ENCODE results near the gene CDCA7L.
"Not testable (repeated sequence)": the region's sequence is repeated elsewhere in the genome, so short reads cannot be mapped to it uniquely, and the experiment has no call there.

Gene CDCA7L

DNA sequence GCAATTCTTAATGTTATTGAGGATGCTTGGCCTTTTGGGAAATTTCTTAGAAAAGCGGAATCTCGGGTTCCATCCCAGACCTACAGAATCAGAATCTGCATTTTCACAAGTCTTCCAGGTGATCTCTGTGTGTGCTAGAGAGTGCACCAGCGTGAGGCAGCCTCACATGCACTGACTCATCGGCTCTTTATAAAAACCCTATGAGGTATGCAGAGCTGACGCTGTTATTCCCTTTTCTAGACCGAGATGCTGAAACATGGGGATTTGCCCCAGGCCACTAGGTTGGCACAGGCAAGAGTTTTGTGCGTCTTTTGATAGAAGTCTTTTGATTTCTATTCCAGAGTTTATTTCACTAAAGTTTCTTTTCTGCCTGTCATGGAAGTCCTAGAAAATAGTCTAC is 61.2 kb downstream of the CDCA7L start:
- TF ChIP-seq, protein P1, sequence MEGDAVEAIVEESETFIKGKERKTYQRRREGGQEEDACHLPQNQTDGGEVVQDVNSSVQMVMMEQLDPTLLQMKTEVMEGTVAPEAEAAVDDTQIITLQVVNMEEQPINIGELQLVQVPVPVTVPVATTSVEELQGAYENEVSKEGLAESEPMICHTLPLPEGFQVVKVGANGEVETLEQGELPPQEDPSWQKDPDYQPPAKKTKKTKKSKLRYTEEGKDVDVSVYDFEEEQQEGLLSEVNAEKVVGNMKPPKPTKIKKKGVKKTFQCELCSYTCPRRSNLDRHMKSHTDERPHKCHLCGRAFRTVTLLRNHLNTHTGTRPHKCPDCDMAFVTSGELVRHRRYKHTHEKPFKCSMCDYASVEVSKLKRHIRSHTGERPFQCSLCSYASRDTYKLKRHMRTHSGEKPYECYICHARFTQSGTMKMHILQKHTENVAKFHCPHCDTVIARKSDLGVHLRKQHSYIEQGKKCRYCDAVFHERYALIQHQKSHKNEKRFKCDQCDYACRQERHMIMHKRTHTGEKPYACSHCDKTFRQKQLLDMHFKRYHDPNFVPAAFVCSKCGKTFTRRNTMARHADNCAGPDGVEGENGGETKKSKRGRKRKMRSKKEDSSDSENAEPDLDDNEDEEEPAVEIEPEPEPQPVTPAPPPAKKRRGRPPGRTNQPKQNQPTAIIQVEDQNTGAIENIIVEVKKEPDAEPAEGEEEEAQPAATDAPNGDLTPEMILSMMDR (IDR thresholded peaks at IDR 0.05; ENCODE audit: borderline replicate concordance, insufficient read depth, low read depth, low read length), result no peak
- no peak overlapping the region for H3K4me3 ChIP-seq (ENCODE audit: low read depth, low read length)

DNA sequence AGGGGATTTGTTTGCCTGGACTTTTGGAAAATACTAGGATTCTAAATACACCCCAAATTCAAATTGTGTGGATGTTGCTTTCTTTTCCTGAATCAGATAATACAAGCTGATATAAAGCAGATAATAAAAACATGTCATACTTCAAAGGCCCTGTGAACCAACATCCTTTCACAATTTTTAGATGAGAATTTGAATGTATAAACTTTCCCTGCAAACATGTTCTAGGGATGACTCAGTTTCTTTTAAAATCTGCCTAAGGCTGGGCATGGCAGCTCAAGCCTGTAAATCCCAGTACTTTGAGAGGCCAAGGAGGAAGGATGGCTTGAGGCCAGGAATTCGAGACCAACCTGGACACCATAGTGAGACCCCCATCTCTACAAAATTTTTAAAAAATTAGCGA is 62.2 kb downstream of the CDCA7L start:
- not testable (repeated sequence) for H3K4me3 ChIP-seq (ENCODE audit: low read depth, low read length)

DNA sequence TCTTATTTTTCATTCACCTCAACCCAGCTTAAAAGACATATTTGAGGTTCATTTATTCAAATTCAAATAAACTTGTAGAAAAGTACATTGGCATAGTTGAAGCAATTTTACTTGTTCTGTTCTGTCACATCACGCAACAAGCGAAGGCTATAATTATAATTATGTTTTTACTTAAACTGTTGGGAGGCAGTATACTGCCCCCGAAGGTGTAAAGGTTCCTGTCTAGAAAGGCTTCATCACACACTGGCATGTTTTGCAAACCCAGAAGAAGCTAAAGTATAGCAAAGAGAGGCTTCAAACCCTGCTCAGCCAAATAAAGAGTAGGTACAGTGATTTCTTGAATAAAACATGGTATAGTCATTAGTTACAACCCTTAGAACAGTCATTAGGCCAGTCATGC is 62.6 kb downstream of the CDCA7L start:
- H3K4me3 ChIP-seq (ENCODE audit: low read depth, low read length), result no peak overlapping the region
- TF ChIP-seq, protein P1 (IDR thresholded peaks at IDR 0.05; ENCODE audit: borderline replicate concordance, insufficient read depth, low read depth, low read length), result no peak

DNA sequence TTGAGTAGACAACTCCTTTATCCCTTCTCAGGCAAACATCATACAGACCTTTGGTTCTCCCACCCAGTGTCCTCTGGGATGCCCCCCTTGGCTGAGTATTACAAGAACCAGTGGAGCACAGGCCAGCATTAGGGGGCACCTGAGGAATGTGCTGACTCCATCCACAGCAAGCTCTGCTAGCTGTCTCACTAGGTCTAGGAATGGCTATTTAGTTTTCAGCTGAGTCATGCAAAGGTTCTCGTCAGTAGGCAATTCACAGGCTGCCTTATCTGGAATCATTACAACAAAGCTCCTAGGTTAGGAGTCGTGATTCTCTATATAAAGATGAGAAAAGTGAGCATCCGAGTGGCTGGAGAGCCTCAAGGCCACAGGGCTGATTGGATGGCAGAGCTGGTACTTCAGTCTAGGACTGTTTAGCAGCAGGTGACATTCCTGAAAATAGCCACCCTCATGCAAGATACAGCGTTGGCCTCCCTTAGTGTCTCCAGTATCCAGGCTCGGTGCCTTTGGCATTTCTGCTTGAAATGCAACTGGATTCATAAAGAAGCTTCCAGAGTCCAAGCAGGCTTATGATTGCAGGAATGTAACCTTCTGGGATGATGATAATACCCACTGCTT is 75.8 kb downstream of the CDCA7L start:
- H3K4me3 ChIP-seq (ENCODE audit: low read depth, low read length), result no peak overlapping the region
- TF ChIP-seq, protein P1 (IDR thresholded peaks at IDR 0.05; ENCODE audit: borderline replicate concordance, insufficient read depth, low read depth, low read length), result no peak

DNA sequence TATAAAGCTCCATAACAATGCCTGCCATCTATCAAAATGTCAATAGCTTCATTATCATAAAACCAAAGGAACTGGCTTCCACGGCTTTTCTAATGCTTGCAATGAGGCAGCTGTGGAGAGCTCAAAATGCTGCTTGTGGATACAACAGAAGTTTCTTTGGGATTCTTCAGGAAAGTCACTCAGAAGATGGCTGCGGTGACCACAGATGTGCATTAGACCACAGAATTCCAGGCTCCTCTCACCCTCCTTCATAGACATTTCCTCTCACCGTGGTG is 77.2 kb downstream of the CDCA7L start:
- H3K4me3 ChIP-seq (ENCODE audit: low read depth, low read length), result no peak overlapping the region
- TF ChIP-seq, protein P1 (IDR thresholded peaks at IDR 0.05; ENCODE audit: borderline replicate concordance, insufficient read depth, low read depth, low read length), result no peak

DNA sequence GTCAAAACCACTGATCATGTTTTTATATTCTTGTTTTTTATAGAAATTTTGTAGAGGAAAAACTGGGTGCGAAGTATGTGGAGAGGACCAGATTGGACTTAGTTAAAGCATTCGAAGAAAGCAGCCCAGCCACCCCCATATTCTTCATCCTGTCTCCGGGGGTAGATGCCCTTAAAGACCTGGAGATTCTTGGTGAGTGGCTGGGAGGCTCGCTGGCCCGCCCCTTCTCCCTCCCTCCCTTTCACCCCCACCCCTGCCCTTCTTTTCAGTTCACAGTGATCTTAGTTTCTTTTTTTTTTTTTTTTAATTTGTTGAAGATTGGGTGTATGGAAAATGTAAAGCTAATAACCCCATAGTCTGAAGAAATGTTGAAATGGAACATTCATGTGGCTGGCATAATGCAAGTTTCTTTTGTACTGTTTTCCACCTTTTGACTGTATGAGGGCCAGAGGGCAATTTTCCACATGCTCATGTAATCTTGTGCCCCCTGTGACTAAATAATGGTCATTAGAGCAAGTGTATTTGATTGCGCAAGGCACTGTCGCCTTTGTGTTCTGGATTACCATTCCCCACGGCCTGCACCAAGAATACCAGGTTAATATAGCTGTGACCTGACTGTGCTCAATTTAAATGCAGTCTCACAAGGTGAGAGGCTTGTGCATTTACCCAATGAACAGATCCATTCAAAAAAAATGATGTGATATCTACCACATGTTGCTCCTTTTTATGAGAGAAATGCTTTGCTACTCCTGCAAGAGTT is 77.7 kb downstream of the CDCA7L start:
- TF ChIP-seq, protein P1 (IDR thresholded peaks at IDR 0.05; ENCODE audit: borderline replicate concordance, insufficient read depth, low read depth, low read length), result no peak
- no peak overlapping the region for H3K4me3 ChIP-seq (ENCODE audit: low read depth, low read length)

DNA sequence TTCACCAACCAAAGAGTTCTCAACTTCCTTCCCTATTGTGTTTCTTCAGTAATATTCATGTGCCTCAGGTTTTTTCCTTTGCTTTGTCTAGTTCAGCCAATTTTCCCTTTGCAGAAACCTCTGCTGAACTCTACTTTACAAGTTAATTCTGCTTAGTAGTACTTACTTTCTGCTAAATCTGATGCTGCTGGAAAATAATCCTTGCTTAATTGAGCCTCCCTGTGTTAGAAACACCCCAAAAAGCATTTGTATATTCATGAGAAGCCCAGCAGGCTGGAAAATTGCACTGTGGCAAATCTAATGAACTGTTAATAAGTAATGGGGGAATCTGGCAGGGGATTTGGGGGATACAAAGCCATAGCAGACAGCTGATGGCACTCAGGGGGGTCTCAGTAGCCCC is 78.5 kb downstream of the CDCA7L start:
- no peak overlapping the region for H3K4me3 ChIP-seq (ENCODE audit: low read depth, low read length)
- TF ChIP-seq, protein P1 (IDR thresholded peaks at IDR 0.05; ENCODE audit: borderline replicate concordance, insufficient read depth, low read depth, low read length), result no peak

Data from GM12875 (cell line).